NK-92 (cell line): Measurements from ENCODE around the gene PERM1.

Experiments used
- DNase-seq: peaks from one replicate; lab custom pipeline; 2025; ENCODE audit not compliant: unreplicated experiment; lab: John Stamatoyannopoulos, UW

PERM1 gene

GRCh38 chr1:966135-966703 lies 15.7 kb downstream of the PERM1 start, which contains the start of gene PLEKHN1:
PLEKHN1 (plus strand) TSS chr1:966482; CDS start chr1:966532, 50 bp downstream.
- no peak for DNase-seq

- DNase-seq: no peak
Observed at GRCh38 chr1:965526-966134, 16.3 kb downstream of the PERM1 start.

DNA sequence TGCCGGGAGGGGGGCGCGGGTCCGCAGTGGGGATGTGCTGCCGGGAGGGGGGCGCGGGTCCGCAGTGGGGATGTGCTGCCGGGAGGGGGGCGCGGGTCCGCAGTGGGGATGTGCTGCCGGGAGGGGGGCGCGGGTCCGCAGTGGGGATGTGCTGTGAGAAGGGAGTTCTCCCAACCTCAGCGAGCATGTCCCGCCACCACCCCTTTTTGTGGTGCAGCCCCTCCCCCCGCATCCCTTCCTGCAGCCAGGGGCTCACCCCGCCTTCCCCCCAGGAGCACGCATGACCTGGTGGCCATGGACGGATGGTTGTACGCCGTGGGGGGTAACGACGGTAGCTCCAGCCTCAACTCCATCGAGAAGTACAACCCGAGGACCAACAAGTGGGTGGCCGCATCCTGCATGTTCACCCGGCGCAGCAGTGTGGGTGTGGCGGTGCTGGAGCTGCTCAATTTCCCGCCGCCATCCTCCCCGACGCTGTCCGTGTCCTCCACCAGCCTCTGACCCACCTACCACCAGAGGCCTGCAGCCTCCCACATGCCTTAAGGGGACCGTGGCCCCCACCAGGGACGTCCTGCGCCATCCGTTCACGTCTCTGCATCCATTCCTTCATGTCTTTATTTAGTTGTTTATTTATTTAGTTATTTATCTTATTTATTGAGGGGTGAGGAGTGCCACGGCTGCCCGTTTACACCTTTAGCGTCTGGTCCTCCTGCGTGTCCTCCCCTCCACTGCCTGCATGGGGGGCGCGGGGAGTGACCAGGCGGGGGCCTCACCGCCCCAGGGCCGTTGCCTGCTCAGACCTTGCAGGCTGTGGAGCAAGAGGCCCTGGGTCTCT lies 17.0 kb downstream of the PERM1 start:
- no peak for DNase-seq

DNA sequence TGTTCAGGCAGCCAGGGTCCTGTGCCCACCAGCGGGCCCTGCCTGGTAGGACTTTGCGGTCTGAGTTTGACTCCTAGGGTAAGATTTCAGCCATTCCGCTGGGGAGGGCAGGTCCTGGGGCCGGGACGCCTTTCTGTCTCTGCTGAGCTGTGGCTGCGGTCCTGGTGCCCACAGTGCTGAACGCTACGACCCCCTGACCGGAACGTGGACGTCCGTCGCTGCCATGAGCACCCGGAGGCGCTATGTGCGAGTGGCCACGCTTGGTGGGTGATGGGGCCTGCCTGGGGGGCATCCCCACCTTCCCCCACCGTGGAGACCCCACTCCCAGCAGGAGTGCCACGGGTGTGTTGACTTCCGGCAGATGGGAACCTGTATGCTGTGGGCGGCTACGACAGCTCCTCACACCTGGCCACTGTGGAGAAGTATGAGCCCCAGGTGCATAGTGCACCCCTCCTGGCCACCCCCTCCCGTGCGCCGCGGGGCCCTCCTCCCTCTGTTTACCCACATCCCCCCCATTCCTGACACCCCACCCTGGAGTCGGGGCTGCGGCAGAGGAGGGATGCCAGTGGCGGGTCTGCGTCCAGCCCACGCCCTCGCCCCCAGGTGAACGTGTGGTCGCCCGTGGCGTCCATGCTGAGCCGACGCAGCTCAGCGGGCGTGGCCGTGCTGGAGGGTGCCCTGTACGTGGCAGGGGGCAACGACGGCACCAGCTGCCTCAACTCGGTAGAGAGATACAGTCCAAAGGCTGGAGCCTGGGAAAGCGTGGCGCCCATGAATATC lies 18.0 kb downstream of the PERM1 start:
- no peak for DNase-seq

DNA sequence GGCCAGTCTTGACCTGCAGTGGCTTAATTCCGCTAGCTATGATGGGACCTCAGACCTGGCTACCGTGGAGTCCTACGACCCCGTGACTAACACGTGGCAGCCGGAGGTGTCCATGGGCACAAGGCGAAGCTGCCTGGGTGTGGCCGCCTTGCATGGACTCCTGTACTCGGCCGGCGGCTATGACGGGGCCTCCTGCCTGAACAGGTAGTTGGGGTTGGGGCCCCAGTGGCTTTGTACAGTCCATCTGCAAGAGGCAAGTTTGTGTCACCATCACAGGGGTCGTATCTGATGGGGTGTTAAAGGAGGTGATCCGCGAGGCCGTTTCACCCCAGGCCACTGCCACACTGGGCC lies 18.6 kb downstream of the PERM1 start:
- DNase-seq: no peak

DNA sequence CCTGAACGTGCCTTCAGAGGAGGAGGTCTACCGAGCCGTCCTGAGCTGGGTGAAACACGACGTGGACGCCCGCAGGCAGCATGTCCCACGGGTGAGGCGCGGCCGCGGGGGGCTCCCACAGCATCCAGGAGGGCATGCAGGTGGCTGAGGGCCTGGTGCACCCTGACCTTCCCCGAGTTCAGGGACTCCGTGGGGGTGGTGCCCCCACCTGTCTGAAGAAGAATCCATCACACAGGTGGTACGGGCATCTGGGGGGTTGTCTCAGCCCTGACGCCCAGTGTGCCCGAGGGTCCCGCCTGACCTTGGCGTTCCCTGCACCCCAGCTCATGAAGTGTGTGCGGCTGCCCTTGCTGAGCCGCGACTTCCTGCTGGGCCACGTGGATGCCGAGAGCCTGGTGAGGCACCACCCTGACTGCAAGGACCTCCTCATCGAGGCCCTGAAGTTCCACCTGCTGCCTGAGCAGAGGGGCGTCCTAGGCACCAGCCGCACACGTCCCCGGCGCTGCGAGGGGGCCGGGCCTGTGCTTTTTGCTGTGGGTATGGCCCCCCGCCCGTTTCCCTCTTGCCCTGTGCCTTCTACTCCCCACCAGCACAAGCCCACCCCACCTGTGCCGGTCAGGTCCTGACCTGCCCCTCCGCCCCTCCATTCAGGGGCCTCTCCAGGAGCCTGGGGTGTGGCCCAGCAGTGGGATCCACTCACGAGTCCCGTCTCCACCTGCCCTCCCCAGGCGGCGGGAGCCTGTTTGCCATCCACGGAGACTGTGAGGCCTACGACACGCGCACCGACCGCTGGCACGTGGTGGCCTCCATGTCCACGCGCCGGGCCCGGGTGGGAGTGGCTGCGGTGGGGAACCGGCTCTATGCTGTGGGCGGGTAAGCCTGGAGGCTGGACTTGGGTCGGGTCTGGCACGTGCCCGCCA lies 19.3 kb downstream of the PERM1 start:
- DNase-seq: no peak

- DNase-seq: no peak
Observed at GRCh38 chr1:961132-961669, 20.7 kb downstream of the PERM1 start.

DNA sequence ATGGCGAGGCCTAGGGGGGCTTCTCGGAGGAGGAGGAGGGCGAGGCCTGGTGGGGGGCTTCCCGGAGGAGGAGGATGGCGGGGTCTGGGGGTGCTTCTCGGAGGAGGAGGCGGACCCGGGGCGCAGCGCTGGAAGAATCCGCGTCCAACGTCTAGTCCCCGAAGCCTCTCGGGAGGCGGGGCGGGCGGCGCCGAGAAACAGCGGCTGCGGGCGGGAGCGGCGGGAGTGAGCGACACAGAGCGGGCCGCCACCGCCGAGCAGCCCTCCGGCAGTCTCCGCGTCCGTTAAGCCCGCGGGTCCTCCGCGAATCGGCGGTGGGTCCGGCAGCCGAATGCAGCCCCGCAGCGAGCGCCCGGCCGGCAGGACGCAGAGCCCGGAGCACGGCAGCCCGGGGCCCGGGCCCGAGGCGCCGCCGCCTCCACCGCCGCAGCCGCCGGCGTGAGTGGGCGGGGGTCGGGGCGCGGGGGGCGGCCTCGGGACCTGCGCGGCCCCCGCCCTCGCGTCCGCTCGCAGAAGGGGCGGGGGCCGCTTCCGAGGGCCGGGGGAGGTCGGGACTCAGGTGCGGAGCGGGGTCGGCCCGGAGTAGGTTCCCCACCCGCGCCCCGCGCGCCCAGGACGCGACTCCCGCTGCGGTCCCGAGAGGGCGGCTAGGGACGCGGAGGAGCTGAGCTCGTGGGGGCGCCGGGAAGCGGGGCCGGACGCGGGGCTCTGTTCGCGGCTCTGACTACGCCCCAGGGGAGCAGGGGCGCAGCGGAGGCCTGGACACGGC lies 21.3 kb downstream of the PERM1 start, which contains the start of gene KLHL17:
Gene KLHL17 (plus strand): TSS at position 222 of the 769 bp plus-strand sequence. CDS start 110 bp downstream, at position 332.
- DNase-seq: no peak

DNA sequence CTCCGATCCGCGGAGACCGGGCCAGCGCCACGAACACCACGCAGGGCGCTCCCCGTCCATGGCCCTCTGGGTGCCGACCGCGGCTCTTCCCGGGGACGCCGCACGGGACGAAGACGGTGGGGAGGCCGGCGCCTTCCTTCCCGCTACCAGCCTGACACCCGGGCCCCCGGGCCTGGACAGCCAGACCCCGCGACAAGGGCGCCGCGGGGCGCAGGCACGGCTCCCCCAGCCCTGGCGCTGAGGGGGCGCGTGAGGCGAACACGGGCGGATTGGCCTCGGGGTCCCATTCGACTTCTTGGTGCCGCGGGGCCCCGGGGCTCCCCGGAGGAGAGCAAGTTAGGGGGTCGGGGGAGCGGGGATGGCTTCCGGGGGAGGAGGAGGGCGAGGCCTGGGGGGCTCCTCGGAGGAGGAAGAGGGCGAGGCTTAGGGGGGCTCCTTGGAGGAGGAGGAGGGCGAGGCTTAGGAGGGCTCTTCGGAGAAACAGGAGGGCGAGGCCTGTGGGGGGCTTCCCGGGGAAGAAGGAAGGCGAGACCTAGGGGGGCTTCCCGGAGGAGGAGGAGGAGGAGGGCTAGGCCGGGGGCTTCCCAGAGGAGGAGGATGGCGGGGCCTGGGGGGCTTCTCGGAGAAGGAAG lies 22.0 kb downstream of the PERM1 start:
- DNase-seq: no peak

GRCh38 chr1:958823-959730 lies 22.8 kb downstream of the PERM1 start, which contains the start of gene NOC2L:
NOC2L (minus strand) TSS chr1:959256; CDS start chr1:959240, 16 bp downstream.
- DNase-seq: peak; percentile 31

GRCh38 chr1:956636-957035 lies 25.3 kb downstream of the PERM1 start:
- no peak for DNase-seq

- no peak for DNase-seq
Observed at GRCh38 chr1:955474-955873, 26.4 kb downstream of the PERM1 start.

DNA sequence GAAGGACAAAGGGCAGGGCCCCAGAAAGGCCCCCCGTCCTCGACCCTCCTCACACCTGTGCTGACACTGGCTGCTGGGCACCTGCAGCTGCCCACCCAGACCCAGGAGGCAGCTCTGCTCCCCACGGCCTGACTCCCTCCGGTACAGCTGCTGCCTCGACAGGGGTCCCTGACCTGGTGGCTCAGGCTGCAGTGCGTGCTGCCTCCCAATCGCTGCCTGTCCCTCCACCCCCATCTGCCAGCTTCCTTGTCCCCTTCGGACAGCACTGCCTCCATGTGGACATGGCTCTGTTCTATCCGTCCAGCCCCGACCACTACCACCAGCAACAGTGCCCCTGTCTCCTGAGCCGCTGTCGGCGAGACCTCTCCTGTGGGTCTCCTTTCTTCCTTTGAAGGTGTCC lies 27.0 kb downstream of the PERM1 start:
- DNase-seq: no peak

DNA sequence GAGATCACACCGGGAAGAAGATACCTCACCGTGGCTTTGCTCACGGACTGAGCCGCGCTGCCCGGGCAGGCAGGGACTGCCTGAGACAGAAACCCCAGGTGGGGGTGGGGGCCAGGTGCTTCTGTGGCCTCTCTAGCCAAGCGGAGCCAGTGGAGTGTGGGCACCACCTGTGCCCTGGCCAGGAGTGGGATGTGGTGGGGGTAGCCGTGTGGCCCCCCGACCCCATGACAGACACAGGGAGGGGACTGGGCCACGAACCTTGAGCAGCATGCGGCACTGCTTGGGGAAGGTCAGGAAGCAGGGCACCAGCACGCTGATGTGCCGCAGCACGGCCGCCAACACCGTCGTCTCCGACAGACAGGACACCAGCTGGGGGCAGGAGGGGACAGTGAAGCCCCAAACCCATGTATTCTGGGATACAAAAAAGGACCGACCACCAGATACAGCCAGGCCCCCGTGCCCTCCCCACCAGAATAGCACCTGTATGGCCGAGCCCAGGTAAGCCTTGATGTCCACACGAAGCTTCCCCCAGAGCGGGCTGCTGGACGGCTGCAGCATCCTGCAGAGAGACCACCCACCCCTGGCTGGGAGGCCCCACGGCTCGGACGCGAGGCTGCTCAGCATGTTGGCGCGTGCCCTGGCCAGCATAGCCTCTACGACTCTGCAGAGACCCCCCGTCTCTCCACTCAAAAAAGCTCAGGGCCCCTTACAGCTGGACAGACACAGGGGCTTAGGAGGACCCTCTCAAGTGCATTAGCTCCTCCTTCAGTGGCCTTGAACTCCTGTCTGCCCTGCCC lies 28.2 kb downstream of the PERM1 start:
- no peak for DNase-seq

- DNase-seq: no peak
Observed at GRCh38 chr1:952603-953002, 29.3 kb downstream of the PERM1 start.

DNA sequence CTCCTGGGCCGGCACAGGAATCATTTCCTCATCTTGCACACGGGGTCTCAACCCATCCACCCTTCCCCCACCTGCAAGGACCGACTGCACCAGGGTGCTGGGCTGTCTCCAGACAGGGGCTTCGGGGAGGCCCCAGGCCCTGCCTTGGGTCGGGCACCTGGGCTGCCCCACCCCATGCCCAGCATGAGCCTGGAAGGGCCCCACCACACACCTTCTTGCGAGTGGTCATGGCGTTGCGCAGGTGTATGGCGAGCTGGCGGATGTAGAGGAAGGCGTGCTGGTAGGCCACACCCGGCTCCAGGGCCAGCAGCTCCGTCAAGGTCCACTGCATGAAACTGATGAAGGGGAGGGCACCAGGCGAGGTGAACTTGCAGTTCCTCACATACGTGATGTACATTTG lies 29.7 kb downstream of the PERM1 start:
- no peak for DNase-seq

GRCh38 chr1:951364-951763 lies 30.5 kb downstream of the PERM1 start:
- no peak for DNase-seq
